ENCODE results near the gene CTBP1.

- no peak for TF ChIP-seq CTCF (IDR thresholded peaks at IDR 0.05)
- TF ChIP-seq EZH2 (IDR thresholded peaks at IDR 0.05; ENCODE audit: borderline replicate concordance, insufficient read depth, low read depth, low read length, poor library complexity, severe bottlenecking): no peak
Measured at GRCh38 chr4:1203026-1203616, 45.8 kb downstream of the CTBP1 start.
